Lung (tissue), 12 donors: Measurements from ENCODE around the gene INF2. TPM values are rescaled to one million over a fixed set of nuclear protein-coding genes. Genes with fewer than 3 reads are reported as not detected.

ENCODE experiments used
- ATAC-seq: fragments of 200-7000 bp; cut with Tn5 transposase; one replicate; pipeline ENCODE4 v1.9.1; 2020; ENCODE audit warnings: moderate number of reproducible peaks; ENCODE audit not compliant: insufficient read depth, low FRiP score
- DNase-seq, 3 donors: peaks; one replicate each; pipeline ENCODE4 v3.0.0-alpha.2; 2013 to 2017
- H3K27ac ChIP-seq, 2 donors: one replicate each; pipeline ENCODE4 v1.5.1; 2013; ENCODE audit warnings: mild to moderate bottlenecking in 2 of 2, moderate library complexity in 2 of 2, control low read depth in 1 of 2, inconsistent platforms in 1 of 2, low read depth in 1 of 2, low read length in 1 of 2
- H3K27me3 ChIP-seq, 3 donors: one replicate each; pipeline ENCODE4 v1.5.1; 2013; ENCODE audit warnings: low read length in 2 of 3; ENCODE audit not compliant: control insufficient read depth in 3 of 3, insufficient read depth in 3 of 3
- H3K36me3 ChIP-seq, 4 donors: one replicate each; pipeline ENCODE4 v1.5.1; 2013; ENCODE audit warnings: low read length in 4 of 4, mild to moderate bottlenecking in 1 of 4, moderate library complexity in 1 of 4; ENCODE audit not compliant: control insufficient read depth in 4 of 4, insufficient read depth in 4 of 4
- H3K4me1 ChIP-seq, 5 donors: one replicate each; pipeline ENCODE4 v1.5.1; 2013; ENCODE audit warnings: low read length in 5 of 5, mild to moderate bottlenecking in 2 of 5, moderate library complexity in 1 of 5; ENCODE audit not compliant: control insufficient read depth in 5 of 5, insufficient read depth in 5 of 5
- H3K4me3 ChIP-seq: one replicate; pipeline ENCODE4 v1.5.1; 2013; ENCODE audit warnings: mild to moderate bottlenecking, control low read depth, moderate library complexity
- H3K9ac ChIP-seq, 2 donors: one replicate each; pipeline ENCODE4 v1.5.1; 2013; ENCODE audit warnings: low read length in 2 of 2, control low read depth in 1 of 2; ENCODE audit not compliant: insufficient read depth in 1 of 2
- H3K9me3 ChIP-seq, 4 donors: one replicate each; pipeline ENCODE4 v1.5.1; 2013; ENCODE audit warnings: low read length in 3 of 4, mild to moderate bottlenecking in 1 of 4, moderate library complexity in 1 of 4; ENCODE audit not compliant: control insufficient read depth in 4 of 4, insufficient read depth in 3 of 4
- CTCF ChIP-seq: IDR thresholded peaks from 2 replicates; pipeline ENCODE4 v1.5.1; 2012; ENCODE audit warnings: mild to moderate bottlenecking; ENCODE audit errors: control extremely low read depth, extremely low read depth
- WGBS, 2 donors: extraction: QIAGEN DNeasy Blood & Tissue Kit; methylation state at CpG; one replicate each; pipeline ENCODE4 v1.1.7; 2013; 5-methylcytosine and 5-hydroxymethylcytosine counted together
- polyA plus RNA-seq, 2 donors: library from polyadenylated mRNA; stranded (reverse); fragments of 200-250 nt; gene quantifications; one replicate each; pipeline ENCODE4 v1.2.1, GENCODE V29; 2013
- total RNA-seq, 2 donors: library from RNA; depleted of rRNA in 1 of 2; stranded (reverse); fragments of >200 nt in 1 of 2; gene quantifications; one replicate each; pipeline ENCODE4 v1.2.1, GENCODE V29; 2014 to 2021
- donor health status: control.
- donor health status: control.
- donor health status: Bipolar disorder and iron deficiency.
- donor health status: healthy.
- donor health status: DM: yes; HTN: yes; CAD: no.

The INF2 gene
- total and polyA plus RNA-seq, 4 donors: 46.1 to 119 (median 78.4) TPM

GRCh38 chr14:104678901-104679705 lies 10.3 kb upstream of the INF2 start:
- no peak overlapping the region for H3K4me3 ChIP-seq
- peak overlapping the region in 1 of 2 donors; percentile 84 for H3K27ac ChIP-seq
- H3K27me3 ChIP-seq: no peaks in the 10 kb centered on the region
- H3K9me3 ChIP-seq: no peaks in the 10 kb centered on the region
- 87 to 88% methylated on average over 17 to 18 of the region's 18 CpGs for WGBS, 2 donors
- H3K4me1 ChIP-seq: peaks cover 7 to 55% (median 42%) of the 10 kb centered on the region in 5 donors
- no peak for TF ChIP-seq CTCF
- H3K9ac ChIP-seq: peak overlapping the region in 1 of 2 donors; percentile 68
- no peak for ATAC-seq
- DNase-seq: no peak
- no peaks in the 10 kb centered on the region for H3K36me3 ChIP-seq

GRCh38 chr14:104680056-104680805 lies 9.2 kb upstream of the INF2 start:
- DNase-seq (no peak), ATAC-seq (no peak)
- no peak overlapping the region for H3K9ac ChIP-seq
- H3K27me3 ChIP-seq: no peaks in the 10 kb centered on the region
- TF ChIP-seq CTCF: no peak
- H3K9me3 ChIP-seq: no peaks in the 10 kb centered on the region
- H3K36me3 ChIP-seq: no peaks in the 10 kb centered on the region
- 73 to 77% methylated on average over 21 of the region's 21 CpGs for WGBS, 2 donors
- peak overlapping the region; percentile 59 to 90 for H3K27ac ChIP-seq
- H3K4me3 ChIP-seq: no peak overlapping the region
- H3K4me1 ChIP-seq: peaks cover 7 to 55% (median 42%) of the 10 kb centered on the region in 5 donors

- Histone ChIP-seq H3K9ac (peak overlapping the region in 1 of 2 donors; percentile 65), H3K4me3 (no peak overlapping the region), H3K9me3 (no peaks in the 10 kb centered on the region), H3K36me3 (no peaks in the 10 kb centered on the region), H3K27ac (peak overlapping the region; percentile 59 to 90), H3K4me1 (peaks cover 7 to 55% (median 42%) of the 10 kb centered on the region in 5 donors), H3K27me3 (no peaks in the 10 kb centered on the region)
- TF ChIP-seq CTCF: no peak
- ATAC-seq (peak; percentile 16), DNase-seq (peak in 2 of 3 donors; percentile 61 to 63)
- 53 to 55% methylated on average over 26 of the region's 26 CpGs for WGBS, 2 donors
Observed at GRCh38 chr14:104680806-104681688, 8.4 kb upstream of the INF2 start.
